OCI-LY7 (cell line): ENCODE data around the gene ZDHHC1. TPM values are rescaled to one million over a fixed set of nuclear protein-coding genes. Genes with fewer than 3 reads are reported as not detected.

Source experiments
- BruUV-seq: library from RNA; stranded (reverse); fragments of 400-500 nt; replicated peaks from 2 replicates; lab custom pipeline; 2021; lab: Mats Ljungman, UMichigan
- CTCF ChIA-PET: fragments of 300-600 bp; sonication (Branson Sonifier 250); formaldehyde crosslinking; loops from one replicate; lab custom pipeline; 2022; ENCODE audit warnings: antibody characterized with exemption; ENCODE audit not compliant: unreplicated experiment; lab: Charles Lee
- POLR2A ChIA-PET: fragments of 300-600 bp; sonication (Branson Sonifier 250); formaldehyde crosslinking; loops from one replicate; lab custom pipeline; 2022; ENCODE audit warnings: antibody characterized with exemption; lab: Charles Lee
- DNase-seq: peaks from one replicate; pipeline ENCODE4 v3.0.0-alpha.2; 2015; ENCODE audit warnings: low spot score
- H2AFZ ChIP-seq: fragments of 200-600 bp; sonication (generic), shearing (Covaris generic); 2 replicates; pipeline ENCODE4 v1.6.1; 2014; ENCODE audit warnings: mild to moderate bottlenecking, antibody characterized with exemption, low read length, moderate library complexity
- H3K27ac ChIP-seq: fragments of 200-600 bp; sonication (generic); 2 replicates; pipeline ENCODE4 v1.5.1; 2014; ENCODE audit warnings: mixed run types, low read depth, mild to moderate bottlenecking, moderate library complexity, low read length, inconsistent platforms; ENCODE audit not compliant: poor library complexity, severe bottlenecking
- H3K36me3 ChIP-seq: fragments of 200-600 bp; sonication (generic); 2 replicates; pipeline ENCODE4 v1.6.1; 2014; ENCODE audit warnings: mild to moderate bottlenecking, antibody characterized with exemption, low read length, moderate library complexity, mixed read lengths; ENCODE audit not compliant: insufficient read depth
- H3K4me1 ChIP-seq: fragments of 200-600 bp; sonication (generic); 2 replicates; pipeline ENCODE4 v1.5.1; 2014; ENCODE audit warnings: mild to moderate bottlenecking, low read length; ENCODE audit not compliant: insufficient read depth, poor library complexity, severe bottlenecking
- H3K4me2 ChIP-seq: fragments of 200-600 bp; sonication (generic); 2 replicates; pipeline ENCODE4 v1.6.1; 2014; ENCODE audit warnings: mild to moderate bottlenecking, low read length
- H3K4me3 ChIP-seq: fragments of 200-600 bp; sonication (generic); 2 replicates; pipeline ENCODE4 v1.5.1; 2014; ENCODE audit warnings: mild to moderate bottlenecking, low read depth, low read length; ENCODE audit not compliant: poor library complexity, severe bottlenecking
- H3K79me2 ChIP-seq: fragments of 200-600 bp; sonication (generic); 2 replicates; pipeline ENCODE4 v1.6.1; 2016; ENCODE audit warnings: low read depth, mild to moderate bottlenecking, low read length, moderate library complexity, mixed read lengths; ENCODE audit not compliant: insufficient read depth
- H3K9me2 ChIP-seq: fragments of 200-600 bp; sonication (generic); 2 replicates; pipeline ENCODE4 v1.6.1; 2016; ENCODE audit warnings: mild to moderate bottlenecking, low read length, mixed read lengths; ENCODE audit not compliant: insufficient read depth
- H3K9me3 ChIP-seq: fragments of 200-600 bp; sonication (generic); 2 replicates; pipeline ENCODE4 v1.6.1; 2014; ENCODE audit warnings: mild to moderate bottlenecking, mixed run types, low read length, mixed read lengths
- H4K20me1 ChIP-seq: fragments of 200-600 bp; sonication (generic); 2 replicates; pipeline ENCODE4 v1.6.1; 2014; ENCODE audit warnings: mild to moderate bottlenecking, antibody characterized with exemption, low read length, moderate library complexity, mixed read lengths; ENCODE audit not compliant: insufficient read depth
- CTCF ChIP-seq: fragments of 200-600 bp; sonication (generic); conservative IDR thresholded peaks from 2 replicates; pipeline ENCODE4 v1.5.1; 2014; ENCODE audit warnings: mild to moderate bottlenecking, antibody characterized with exemption, low read length, moderate library complexity, mixed read lengths
- EZH2phosphoT487 ChIP-seq: fragments of 200-600 bp; sonication (generic); IDR thresholded peaks from 2 replicates; pipeline ENCODE4 v1.6.1; 2018; ENCODE audit warnings: low read depth, borderline replicate concordance, mild to moderate bottlenecking, mixed run types, antibody characterized with exemption, low read length, moderate library complexity, mixed read lengths
- intact Hi-C: fragments of 100-400 bp; cut with micrococcal nuclease; formaldehyde crosslinking; loops from one replicate; pipeline ENCODE4 v1.10.0; 2022; ENCODE audit not compliant: unreplicated experiment
- total RNA-seq, 2 experiments: library from RNA; depleted of rRNA in 1 of 2; stranded (reverse); fragments of >200 nt in 1 of 2; shearing (Covaris generic) in 1 of 2; gene quantifications; 2 replicates each; pipeline ENCODE4 v1.2.3, GENCODE V29; 2014 to 2022

The ZDHHC1 gene
- total RNA-seq, 2 experiments from 2014 or later = not detected

GRCh38 chr16:67437513-67437912 is 21.2 kb upstream of the ZDHHC1 start:
- POLR2A ChIA-PET = no interaction called here
- Histone ChIP-seq H3K4me1 (no peaks in the 10 kb centered on the region), H3K9me3 (no peaks in the 10 kb centered on the region), H3K4me2 (no peak overlapping the region), H3K27ac (no peak overlapping the region), H3K79me2 (no peaks in the 10 kb centered on the region), H4K20me1 (no peaks in the 10 kb centered on the region), H2AFZ (no peak overlapping the region), H3K4me3 (no peak overlapping the region), H3K9me2 (no peaks in the 10 kb centered on the region), H3K36me3 (peaks cover 11% of the 10 kb centered on the region; the same call in 1 of the 2 replicates)
- no TSS peak for BruUV-seq
- no peak for TF ChIP-seq CTCF
- no peak for TF ChIP-seq EZH2phosphoT487
- no peak for DNase-seq
- CTCF ChIA-PET = no interaction called here
- intact Hi-C loops = no loop called here

- Histone ChIP-seq H3K79me2 (no peaks in the 10 kb centered on the region), H3K27ac (no peak overlapping the region), H3K9me3 (no peaks in the 10 kb centered on the region), H3K4me1 (no peaks in the 10 kb centered on the region), H3K4me2 (no peak overlapping the region), H3K9me2 (no peaks in the 10 kb centered on the region), H2AFZ (no peak overlapping the region), H3K4me3 (no peak overlapping the region), H4K20me1 (no peaks in the 10 kb centered on the region), H3K36me3 (peaks cover 11% of the 10 kb centered on the region; the same call in 1 of the 2 replicates)
- DNase-seq = no peak
- POLR2A ChIA-PET = no interaction called here
- CTCF ChIA-PET = no interaction called here
- TF ChIP-seq CTCF (no peak), EZH2phosphoT487 (no peak)
- BruUV-seq = no TSS peak
- intact Hi-C loops = no loop called here
Observed at GRCh38 chr16:67436640-67437193, 20.4 kb upstream of the ZDHHC1 start.

GRCh38 chr16:67435758-67436164 is 19.5 kb upstream of the ZDHHC1 start:
- Histone ChIP-seq H4K20me1 (no peaks in the 10 kb centered on the region), H2AFZ (no peak overlapping the region), H3K36me3 (peaks cover 11% of the 10 kb centered on the region; the same call in 1 of the 2 replicates), H3K79me2 (no peaks in the 10 kb centered on the region), H3K4me2 (no peak overlapping the region), H3K9me2 (no peaks in the 10 kb centered on the region), H3K4me3 (no peak overlapping the region), H3K27ac (no peak overlapping the region), H3K4me1 (no peaks in the 10 kb centered on the region), H3K9me3 (no peaks in the 10 kb centered on the region)
- BruUV-seq = no TSS peak
- ChIA-PET CTCF (no interaction called here), POLR2A (no interaction called here)
- TF ChIP-seq CTCF = no peak
- no peak for TF ChIP-seq EZH2phosphoT487
- DNase-seq = no peak
- intact Hi-C loops = no loop called here
